Ovary (tissue), 3 donors: ENCODE measurements around the gene CACNA2D3.

Experiments
- POLR2A ChIP-seq: fragments of 450-650 bp; IDR thresholded peaks from one replicate; pipeline ENCODE4 v1.6.1; 2017; ENCODE audit warnings: antibody characterized with exemption, mild to moderate bottlenecking, moderate library complexity
- TF ChIP-seq, protein P1 (sequence below), 3 donors: fragments of 450-650 bp in 2 of 3; fragments of 200-600 bp in 1 of 3; IDR thresholded peaks; one replicate each; pipeline versions ENCODE4 v1.5.1 to v1.8.0; 2016 to 2022; ENCODE audit warnings: antibody characterized with exemption in 3 of 3, mild to moderate bottlenecking in 1 of 3
- donor health status: DM: no; HTN: no; CAD: no.

DNA sequence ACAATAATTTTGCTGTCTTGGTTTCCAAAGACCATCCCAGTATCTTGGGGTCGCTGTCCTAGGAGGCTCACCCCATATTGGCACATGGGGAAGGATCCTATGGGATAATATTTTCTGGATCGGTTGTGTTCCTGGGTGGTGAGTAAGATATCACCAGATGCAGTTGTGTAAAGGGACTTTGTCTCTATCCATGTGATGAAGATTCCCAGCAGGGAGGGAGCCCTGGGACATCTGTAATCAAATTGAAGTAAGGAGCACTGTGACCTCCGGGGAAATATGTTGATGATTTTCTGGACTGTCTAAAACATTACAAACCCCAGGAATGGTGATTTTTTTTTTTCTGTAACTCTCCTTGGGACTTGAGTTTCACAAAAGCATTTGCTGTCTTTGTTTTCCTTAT is 841.7 kb downstream of the CACNA2D3 start:
- no peak for TF ChIP-seq POLR2A
- TF ChIP-seq, protein P1, sequence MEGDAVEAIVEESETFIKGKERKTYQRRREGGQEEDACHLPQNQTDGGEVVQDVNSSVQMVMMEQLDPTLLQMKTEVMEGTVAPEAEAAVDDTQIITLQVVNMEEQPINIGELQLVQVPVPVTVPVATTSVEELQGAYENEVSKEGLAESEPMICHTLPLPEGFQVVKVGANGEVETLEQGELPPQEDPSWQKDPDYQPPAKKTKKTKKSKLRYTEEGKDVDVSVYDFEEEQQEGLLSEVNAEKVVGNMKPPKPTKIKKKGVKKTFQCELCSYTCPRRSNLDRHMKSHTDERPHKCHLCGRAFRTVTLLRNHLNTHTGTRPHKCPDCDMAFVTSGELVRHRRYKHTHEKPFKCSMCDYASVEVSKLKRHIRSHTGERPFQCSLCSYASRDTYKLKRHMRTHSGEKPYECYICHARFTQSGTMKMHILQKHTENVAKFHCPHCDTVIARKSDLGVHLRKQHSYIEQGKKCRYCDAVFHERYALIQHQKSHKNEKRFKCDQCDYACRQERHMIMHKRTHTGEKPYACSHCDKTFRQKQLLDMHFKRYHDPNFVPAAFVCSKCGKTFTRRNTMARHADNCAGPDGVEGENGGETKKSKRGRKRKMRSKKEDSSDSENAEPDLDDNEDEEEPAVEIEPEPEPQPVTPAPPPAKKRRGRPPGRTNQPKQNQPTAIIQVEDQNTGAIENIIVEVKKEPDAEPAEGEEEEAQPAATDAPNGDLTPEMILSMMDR (IDR thresholded peaks at IDR 0.05): no peak
